CD4-positive, alpha-beta T cell treated with Interleukin-6 for 4 hours (primary cell): Measurements from ENCODE around the gene NGDN.

Experiments used
- DNase-seq: peaks from one replicate; pipeline ENCODE4 v3.0.0-alpha.2; 2020; ENCODE audit warnings: mixed read lengths

NGDN gene

GRCh38 chr14:23523229-23524016, 53.9 kb downstream of the NGDN start:
- no peak for DNase-seq

GRCh38 chr14:23524954-23525353, 55.5 kb downstream of the NGDN start:
- no peak for DNase-seq

GRCh38 chr14:23525611-23526010, 56.1 kb downstream of the NGDN start:
- DNase-seq, result no peak
